Activated naive CD8-positive, alpha-beta T cell (primary cell): ENCODE data around the gene RBP2.

Source experiments
- H3K27ac Mint-ChIP-seq: one replicate; pipeline ENCODE4 v1.8.0; 2021; ENCODE audit warnings: mixed read lengths
- H3K27me3 Mint-ChIP-seq: one replicate; pipeline ENCODE4 v1.8.0; 2021; ENCODE audit warnings: mixed read lengths
- H3K36me3 Mint-ChIP-seq: one replicate; pipeline ENCODE4 v1.8.0; 2021; ENCODE audit warnings: mixed read lengths
- H3K4me1 Mint-ChIP-seq: one replicate; pipeline ENCODE4 v1.8.0; 2021; ENCODE audit warnings: low read depth, mixed read lengths
- H3K4me3 Mint-ChIP-seq: one replicate; pipeline ENCODE4 v1.8.0; 2021; ENCODE audit warnings: mild to moderate bottlenecking, mixed read lengths
- H3K9me3 Mint-ChIP-seq: one replicate; pipeline ENCODE4 v1.8.0; 2021; ENCODE audit warnings: low read depth, mixed read lengths

RBP2 gene

DNA sequence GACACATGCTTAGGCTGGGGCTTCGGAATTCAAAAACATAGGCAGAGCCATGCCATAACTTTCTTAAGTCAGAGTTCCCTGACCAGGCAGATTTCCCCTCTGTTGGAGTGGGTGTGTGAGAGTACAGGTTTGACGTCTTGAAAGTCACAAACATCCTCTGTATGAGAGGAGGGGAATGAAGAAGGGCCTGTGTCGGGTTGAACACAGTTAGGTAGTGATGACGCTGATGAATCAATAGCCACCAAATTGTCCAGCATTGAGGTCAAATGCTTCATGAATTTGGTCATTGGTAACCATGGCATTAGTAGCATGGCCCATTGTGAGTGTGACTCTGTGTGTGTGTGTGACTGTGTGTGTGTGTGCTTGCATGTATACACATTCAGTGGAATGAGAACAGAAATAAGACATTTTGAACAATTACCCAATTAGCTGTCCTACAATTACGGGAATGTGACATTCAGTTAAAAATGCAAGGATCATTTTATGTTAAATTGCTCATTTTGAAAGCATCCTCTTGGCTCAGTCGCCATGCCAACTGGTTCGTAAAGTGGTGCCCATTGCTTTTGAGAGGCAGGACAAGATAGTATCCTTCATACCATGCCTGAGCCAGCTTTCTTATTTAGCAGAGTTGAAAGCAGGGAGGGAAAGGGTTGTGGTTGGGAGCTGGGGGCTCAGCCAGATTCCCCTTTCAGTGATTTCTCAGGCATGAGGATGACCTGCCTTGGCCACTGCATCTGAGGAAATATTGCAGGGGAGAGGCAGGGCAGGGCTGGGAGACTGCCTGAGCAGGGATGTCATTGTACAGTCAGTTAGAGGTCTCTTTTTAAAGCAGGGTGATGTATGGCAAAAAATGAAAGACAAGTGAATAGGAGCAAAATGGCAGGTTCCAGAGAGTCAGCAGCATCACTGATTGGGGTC is 35.4 kb downstream of the RBP2 start:
- Mint-ChIP-seq H3K27me3 (no peaks in the 10 kb centered on the region), H3K36me3 (peaks cover 10% of the 10 kb centered on the region), H3K9me3 (no peaks in the 10 kb centered on the region), H3K4me1 (no peaks in the 10 kb centered on the region), H3K27ac (no peak overlapping the region), H3K4me3 (no peak overlapping the region)

- H3K27ac Mint-ChIP-seq: no peak overlapping the region
- peaks cover 9% of the 10 kb centered on the region for H3K36me3 Mint-ChIP-seq
- no peaks in the 10 kb centered on the region for H3K4me1 Mint-ChIP-seq
- H3K4me3 Mint-ChIP-seq: no peak overlapping the region
- no peaks in the 10 kb centered on the region for H3K27me3 Mint-ChIP-seq
- H3K9me3 Mint-ChIP-seq: no peaks in the 10 kb centered on the region
Measured at GRCh38 chr3:139439278-139439677, 37.0 kb downstream of the RBP2 start.

DNA sequence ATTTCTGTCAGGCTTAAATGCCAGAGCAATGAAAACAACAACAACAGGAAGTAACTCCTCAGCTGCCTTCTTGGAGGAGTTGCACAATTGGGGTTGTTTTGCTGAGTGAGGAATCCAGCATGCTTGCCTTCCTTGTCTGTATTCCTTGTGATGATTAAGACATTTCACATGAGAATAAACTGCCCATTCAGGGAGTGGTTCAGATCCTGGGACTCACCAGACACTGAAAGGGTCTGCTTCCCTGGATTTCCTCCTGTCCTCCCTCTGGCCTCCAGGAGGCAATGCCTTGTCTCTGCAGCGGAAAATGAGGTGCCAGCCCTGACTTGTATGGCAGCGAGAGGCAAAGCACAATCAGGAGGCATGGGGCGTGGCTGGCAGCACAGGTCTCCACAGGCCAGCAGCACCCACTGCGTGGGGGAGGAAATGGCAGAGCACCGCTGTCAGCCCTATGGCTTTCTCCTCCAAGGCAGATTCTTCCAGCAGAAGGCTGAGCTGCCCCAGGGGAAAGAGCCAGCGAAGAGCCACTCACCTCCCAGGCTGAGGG is 41.5 kb downstream of the RBP2 start:
- H3K4me3 Mint-ChIP-seq: no peak overlapping the region
- no peak overlapping the region for H3K27ac Mint-ChIP-seq
- peaks cover 13% of the 10 kb centered on the region for H3K36me3 Mint-ChIP-seq
- H3K9me3 Mint-ChIP-seq: no peaks in the 10 kb centered on the region
- no peaks in the 10 kb centered on the region for H3K27me3 Mint-ChIP-seq
- H3K4me1 Mint-ChIP-seq: no peaks in the 10 kb centered on the region

GRCh38 chr3:139434228-139434627 is 42.1 kb downstream of the RBP2 start:
- H3K27ac Mint-ChIP-seq: no peak overlapping the region
- no peaks in the 10 kb centered on the region for H3K4me1 Mint-ChIP-seq
- H3K4me3 Mint-ChIP-seq: no peak overlapping the region
- H3K9me3 Mint-ChIP-seq: no peaks in the 10 kb centered on the region
- H3K36me3 Mint-ChIP-seq: peaks cover 13% of the 10 kb centered on the region
- no peaks in the 10 kb centered on the region for H3K27me3 Mint-ChIP-seq

DNA sequence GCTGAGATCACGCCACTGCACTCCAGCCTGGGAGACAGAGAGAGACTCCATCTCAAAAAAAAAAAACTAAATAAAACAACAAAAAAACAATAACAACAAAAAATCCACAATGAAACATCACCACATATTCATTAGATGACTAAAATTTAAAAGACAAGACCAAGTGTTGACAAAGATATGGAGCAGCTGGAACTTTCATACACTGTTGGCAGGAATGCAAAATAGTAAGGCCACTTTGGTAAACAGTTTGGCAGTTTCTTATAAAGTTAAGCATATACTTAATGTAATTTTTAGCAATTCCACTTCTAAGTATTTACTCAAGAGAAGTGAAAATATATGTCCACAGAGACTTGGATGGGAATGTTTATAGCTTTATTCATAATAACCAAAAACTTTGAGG is 43.2 kb downstream of the RBP2 start:
- no peak overlapping the region for H3K27ac Mint-ChIP-seq
- no peaks in the 10 kb centered on the region for H3K4me1 Mint-ChIP-seq
- H3K4me3 Mint-ChIP-seq: no peak overlapping the region
- H3K9me3 Mint-ChIP-seq: no peaks in the 10 kb centered on the region
- no peaks in the 10 kb centered on the region for H3K27me3 Mint-ChIP-seq
- H3K36me3 Mint-ChIP-seq: peaks cover 10% of the 10 kb centered on the region

DNA sequence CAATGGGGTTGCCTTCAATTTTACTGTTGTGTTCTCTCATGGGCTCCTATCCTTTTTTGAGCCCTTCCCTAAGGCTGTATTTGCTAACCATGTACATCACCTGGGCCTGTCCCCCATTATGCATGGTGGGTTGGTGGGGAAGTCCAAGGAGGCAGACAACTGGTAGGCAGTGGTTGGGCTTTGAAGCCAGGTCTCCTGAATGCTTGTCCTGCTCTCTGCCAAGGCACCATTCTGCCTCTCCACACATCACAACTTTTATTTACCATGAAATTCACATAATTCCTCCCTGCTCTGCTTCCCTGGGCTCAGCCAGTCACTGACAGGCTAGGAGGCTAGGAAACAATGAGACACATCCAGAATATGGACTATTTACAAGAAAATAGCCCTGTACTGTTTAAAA is 45.8 kb downstream of the RBP2 start:
- Mint-ChIP-seq H3K27me3 (no peaks in the 10 kb centered on the region), H3K9me3 (no peaks in the 10 kb centered on the region), H3K27ac (no peak overlapping the region)

GRCh38 chr3:139427283-139428060 is 48.8 kb downstream of the RBP2 start:
- peaks cover 2% of the 10 kb centered on the region for H3K4me1 Mint-ChIP-seq
- H3K27ac Mint-ChIP-seq: no peak overlapping the region
- no peak overlapping the region for H3K4me3 Mint-ChIP-seq
- no peaks in the 10 kb centered on the region for H3K9me3 Mint-ChIP-seq
- H3K27me3 Mint-ChIP-seq: no peaks in the 10 kb centered on the region
- peaks cover 18% of the 10 kb centered on the region for H3K36me3 Mint-ChIP-seq

More for the DNA sequence above, 45.8 kb downstream of the RBP2 start:
- no peak overlapping the region for H3K4me3 Mint-ChIP-seq
- H3K4me1 Mint-ChIP-seq: peaks cover 2% of the 10 kb centered on the region
- peaks cover 6% of the 10 kb centered on the region for H3K36me3 Mint-ChIP-seq

- Mint-ChIP-seq H3K4me1 (peaks cover 2% of the 10 kb centered on the region), H3K36me3 (peaks cover 17% of the 10 kb centered on the region), H3K9me3 (no peaks in the 10 kb centered on the region), H3K27me3 (no peaks in the 10 kb centered on the region), H3K4me3 (no peak overlapping the region), H3K27ac (no peak overlapping the region)
Measured at GRCh38 chr3:139425745-139426400, 50.4 kb downstream of the RBP2 start.

DNA sequence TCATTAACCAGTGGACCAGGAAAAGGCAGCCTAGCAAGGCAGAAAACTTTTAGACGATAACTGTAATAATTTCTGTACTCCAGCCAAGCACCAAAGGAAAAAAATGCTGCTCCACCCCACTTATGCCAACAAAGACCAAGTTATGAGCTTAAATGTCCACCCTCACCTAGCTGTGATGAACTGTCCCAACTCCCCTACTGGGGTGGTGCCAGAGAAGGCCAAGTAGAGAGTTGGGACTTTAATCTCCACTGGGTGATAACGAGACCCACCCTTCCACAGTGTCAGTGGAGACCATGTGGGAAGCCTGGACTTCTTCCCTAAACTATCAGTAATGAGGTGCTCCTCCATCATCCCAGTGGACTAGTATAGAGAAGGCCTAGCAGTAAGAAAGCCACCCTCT is 53.1 kb downstream of the RBP2 start:
- H3K27me3 Mint-ChIP-seq: no peaks in the 10 kb centered on the region
- H3K27ac Mint-ChIP-seq: no peak overlapping the region
- peaks cover 17% of the 10 kb centered on the region for H3K36me3 Mint-ChIP-seq
- H3K4me3 Mint-ChIP-seq: no peak overlapping the region
- H3K4me1 Mint-ChIP-seq: peaks cover 2% of the 10 kb centered on the region
- no peaks in the 10 kb centered on the region for H3K9me3 Mint-ChIP-seq

- Mint-ChIP-seq H3K4me1 (no peaks in the 10 kb centered on the region), H3K4me3 (no peak overlapping the region), H3K27ac (no peak overlapping the region), H3K36me3 (peaks cover 32% of the 10 kb centered on the region), H3K9me3 (peaks cover 15% of the 10 kb centered on the region), H3K27me3 (no peaks in the 10 kb centered on the region)
Measured at GRCh38 chr3:139421460-139421859, 54.9 kb downstream of the RBP2 start.

GRCh38 chr3:139421040-139421439 is 55.3 kb downstream of the RBP2 start:
- Mint-ChIP-seq H3K9me3 (peaks cover 19% of the 10 kb centered on the region), H3K27ac (no peak overlapping the region), H3K4me1 (no peaks in the 10 kb centered on the region), H3K27me3 (no peaks in the 10 kb centered on the region), H3K36me3 (peaks cover 35% of the 10 kb centered on the region), H3K4me3 (no peak overlapping the region)

- H3K4me1 Mint-ChIP-seq: no peaks in the 10 kb centered on the region
- H3K27me3 Mint-ChIP-seq: no peaks in the 10 kb centered on the region
- H3K9me3 Mint-ChIP-seq: peaks cover 42% of the 10 kb centered on the region
- H3K36me3 Mint-ChIP-seq: peaks cover 47% of the 10 kb centered on the region
- H3K4me3 Mint-ChIP-seq: no peak overlapping the region
- H3K27ac Mint-ChIP-seq: no peak overlapping the region
Measured at GRCh38 chr3:139418144-139418543, 58.2 kb downstream of the RBP2 start.

DNA sequence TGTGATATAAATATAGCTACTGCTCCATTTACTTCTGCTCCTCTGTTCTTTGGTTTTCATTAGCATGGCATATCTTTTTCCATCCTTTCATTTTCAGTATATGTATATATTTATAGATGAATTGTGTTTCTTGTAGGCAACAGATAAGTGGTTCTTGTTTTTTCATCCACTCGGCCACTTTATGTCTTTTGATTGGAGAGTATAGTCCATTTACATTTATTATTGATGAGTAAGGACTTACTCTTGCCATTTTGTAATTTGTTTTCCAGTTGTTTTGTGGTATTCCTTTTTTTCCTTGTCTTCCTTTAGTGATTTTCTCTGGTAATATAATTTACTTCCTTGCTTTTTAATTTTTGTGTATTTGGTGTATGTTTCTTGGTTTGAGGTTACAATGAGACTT is 60.0 kb downstream of the RBP2 start:
- H3K9me3 Mint-ChIP-seq: peaks cover 59% of the 10 kb centered on the region
- peaks cover 44% of the 10 kb centered on the region for H3K36me3 Mint-ChIP-seq
- H3K4me1 Mint-ChIP-seq: no peaks in the 10 kb centered on the region
- H3K4me3 Mint-ChIP-seq: no peak overlapping the region
- no peaks in the 10 kb centered on the region for H3K27me3 Mint-ChIP-seq
- no peak overlapping the region for H3K27ac Mint-ChIP-seq

GRCh38 chr3:139414608-139415224 is 61.6 kb downstream of the RBP2 start:
- Mint-ChIP-seq H3K27ac (no peak overlapping the region), H3K4me3 (no peak overlapping the region), H3K4me1 (no peaks in the 10 kb centered on the region), H3K27me3 (no peaks in the 10 kb centered on the region), H3K36me3 (peaks cover 43% of the 10 kb centered on the region), H3K9me3 (peaks cover 66% of the 10 kb centered on the region)
